GM12872 (cell line): ENCODE data around the gene GAL3ST3.

Source experiments
- TF ChIP-seq, protein P1 (sequence below): IDR thresholded peaks from 3 replicates; pipeline ENCODE4 v1.5.1; 2011; ENCODE audit warnings: low read depth, mild to moderate bottlenecking, low read length, moderate library complexity; ENCODE audit not compliant: insufficient read depth

The GAL3ST3 gene

DNA sequence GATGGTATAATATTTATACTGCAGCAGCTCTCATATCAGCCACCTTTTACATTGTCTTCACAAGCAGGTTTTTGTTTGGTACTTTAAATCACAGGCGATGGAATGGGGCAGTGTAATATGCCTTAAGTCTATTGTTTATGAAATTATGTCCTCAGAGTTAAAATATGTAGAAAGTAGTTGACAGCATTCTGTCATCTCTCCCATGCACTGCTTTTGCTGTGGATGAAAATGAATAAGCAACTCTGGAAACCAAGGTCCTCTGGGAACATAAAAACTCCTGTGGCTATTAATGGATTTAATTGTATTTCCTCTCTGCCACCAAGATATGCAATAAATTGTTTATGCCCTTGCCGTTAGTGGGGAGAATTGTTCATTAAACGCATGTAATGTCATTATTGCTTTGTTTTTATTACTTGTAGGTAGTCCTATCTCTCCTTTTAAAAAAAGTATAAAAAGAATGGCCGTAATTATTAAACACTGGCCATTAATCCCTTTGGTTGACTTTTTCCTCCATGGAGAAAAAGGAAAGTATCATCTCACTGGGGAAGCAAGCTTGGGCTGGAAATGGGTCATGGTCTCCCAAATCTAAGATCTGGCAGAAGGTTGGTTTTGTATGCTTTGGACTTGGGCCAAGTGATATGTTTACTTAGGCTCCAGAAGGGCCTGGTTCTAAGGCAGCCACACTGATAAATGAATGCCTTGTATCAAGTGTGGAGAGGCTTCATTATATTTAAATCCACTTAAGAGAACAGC, 34.2 kb upstream of the GAL3ST3 start:
- TF ChIP-seq, protein P1, sequence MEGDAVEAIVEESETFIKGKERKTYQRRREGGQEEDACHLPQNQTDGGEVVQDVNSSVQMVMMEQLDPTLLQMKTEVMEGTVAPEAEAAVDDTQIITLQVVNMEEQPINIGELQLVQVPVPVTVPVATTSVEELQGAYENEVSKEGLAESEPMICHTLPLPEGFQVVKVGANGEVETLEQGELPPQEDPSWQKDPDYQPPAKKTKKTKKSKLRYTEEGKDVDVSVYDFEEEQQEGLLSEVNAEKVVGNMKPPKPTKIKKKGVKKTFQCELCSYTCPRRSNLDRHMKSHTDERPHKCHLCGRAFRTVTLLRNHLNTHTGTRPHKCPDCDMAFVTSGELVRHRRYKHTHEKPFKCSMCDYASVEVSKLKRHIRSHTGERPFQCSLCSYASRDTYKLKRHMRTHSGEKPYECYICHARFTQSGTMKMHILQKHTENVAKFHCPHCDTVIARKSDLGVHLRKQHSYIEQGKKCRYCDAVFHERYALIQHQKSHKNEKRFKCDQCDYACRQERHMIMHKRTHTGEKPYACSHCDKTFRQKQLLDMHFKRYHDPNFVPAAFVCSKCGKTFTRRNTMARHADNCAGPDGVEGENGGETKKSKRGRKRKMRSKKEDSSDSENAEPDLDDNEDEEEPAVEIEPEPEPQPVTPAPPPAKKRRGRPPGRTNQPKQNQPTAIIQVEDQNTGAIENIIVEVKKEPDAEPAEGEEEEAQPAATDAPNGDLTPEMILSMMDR = no peak

- TF ChIP-seq, protein P1 = no peak
Observed at GRCh38 chr11:66081505-66081904, 32.5 kb upstream of the GAL3ST3 start.

DNA sequence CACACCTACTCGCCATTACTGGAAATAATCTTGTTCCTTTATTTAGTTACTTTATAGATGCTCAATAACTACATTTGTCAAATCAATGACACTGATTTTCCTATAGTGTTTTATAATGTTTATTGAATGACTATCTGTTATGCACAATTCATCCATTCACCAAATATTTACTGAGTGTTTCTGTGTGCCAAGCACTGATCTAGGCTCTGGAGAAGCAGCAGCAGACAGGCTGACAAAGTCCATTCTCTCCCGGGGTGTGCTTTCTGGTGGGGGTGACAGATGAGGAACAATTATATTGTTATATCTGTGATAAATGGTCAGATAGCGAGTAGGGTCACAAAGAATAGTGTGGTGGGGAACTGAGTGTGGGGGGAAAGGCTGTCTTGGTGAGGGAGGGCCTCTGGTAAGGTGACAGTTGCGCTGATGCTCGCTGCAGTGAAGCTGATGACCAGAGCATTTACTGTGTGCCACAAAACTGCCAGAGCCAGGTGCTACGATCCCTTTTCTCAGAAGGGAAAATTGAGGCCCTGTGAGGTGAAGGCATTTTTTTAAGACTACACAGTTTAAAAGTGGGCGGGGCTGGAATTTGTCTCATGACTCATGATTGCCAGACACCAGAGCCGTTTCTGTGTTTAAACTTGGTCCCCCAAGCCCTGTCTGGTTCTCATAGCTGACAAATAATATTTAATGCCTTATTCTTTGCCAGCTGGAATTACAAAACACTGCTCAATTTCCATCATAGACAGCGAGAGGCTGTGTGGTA, 31.3 kb upstream of the GAL3ST3 start:
- TF ChIP-seq, protein P1 = no peak

DNA sequence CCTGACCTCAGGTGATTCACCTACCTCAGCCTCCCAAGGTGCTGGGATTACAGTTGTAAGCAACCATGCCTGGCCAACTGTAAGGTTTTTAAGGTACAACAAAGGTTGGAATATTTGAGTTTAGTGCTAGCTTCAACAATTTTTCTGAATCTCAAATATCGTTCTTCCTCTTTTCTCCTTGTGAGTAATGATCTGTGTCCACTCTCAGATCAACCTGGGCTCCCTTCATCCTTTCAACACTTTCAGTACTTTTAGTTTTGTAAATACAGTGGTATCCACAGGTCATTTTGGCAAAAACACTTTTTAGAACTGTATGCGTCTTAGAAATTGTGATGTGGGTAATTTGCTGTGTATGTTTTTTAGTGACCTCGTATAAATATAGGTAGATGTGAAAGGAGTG, 29.0 kb upstream of the GAL3ST3 start:
- TF ChIP-seq, protein P1 = no peak

GRCh38 chr11:66076561-66076960, 27.6 kb upstream of the GAL3ST3 start:
- TF ChIP-seq, protein P1 = no peak

- TF ChIP-seq, protein P1 = no peak
Observed at GRCh38 chr11:66075273-66075672, 26.3 kb upstream of the GAL3ST3 start.

DNA sequence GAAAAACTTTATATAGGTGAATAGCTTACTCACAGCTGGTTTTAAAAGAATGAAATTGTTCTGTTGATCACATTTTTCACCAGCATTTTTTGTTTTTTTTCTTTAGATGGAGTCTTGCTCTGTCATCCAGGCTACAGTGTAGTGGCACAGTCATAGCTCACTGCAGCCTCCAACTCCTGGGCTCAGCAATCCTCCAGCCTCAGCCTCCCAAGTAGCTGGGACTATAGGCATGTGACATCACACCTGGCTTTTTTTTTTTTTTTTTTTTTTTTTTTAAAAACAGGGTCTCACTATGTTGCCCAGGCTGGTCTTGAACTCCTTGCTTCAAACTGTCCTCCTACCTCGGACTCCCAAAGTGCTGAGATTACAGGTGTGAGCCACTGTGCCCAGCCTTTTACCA, 24.7 kb upstream of the GAL3ST3 start:
- TF ChIP-seq, protein P1 = no peak
